SIG-M5 treated with dmso at 0.1 percent for 504 hours (cell line): Measurements from ENCODE around the gene CALD1.
"Not testable (repeated sequence)": the region's sequence is repeated elsewhere in the genome, so short reads cannot be mapped to it uniquely, and the experiment has no call there.

Experiments
- DNase-seq: peaks from one replicate; lab custom pipeline; 2025; ENCODE audit not compliant: unreplicated experiment; lab: John Stamatoyannopoulos, UW

The CALD1 gene

DNA sequence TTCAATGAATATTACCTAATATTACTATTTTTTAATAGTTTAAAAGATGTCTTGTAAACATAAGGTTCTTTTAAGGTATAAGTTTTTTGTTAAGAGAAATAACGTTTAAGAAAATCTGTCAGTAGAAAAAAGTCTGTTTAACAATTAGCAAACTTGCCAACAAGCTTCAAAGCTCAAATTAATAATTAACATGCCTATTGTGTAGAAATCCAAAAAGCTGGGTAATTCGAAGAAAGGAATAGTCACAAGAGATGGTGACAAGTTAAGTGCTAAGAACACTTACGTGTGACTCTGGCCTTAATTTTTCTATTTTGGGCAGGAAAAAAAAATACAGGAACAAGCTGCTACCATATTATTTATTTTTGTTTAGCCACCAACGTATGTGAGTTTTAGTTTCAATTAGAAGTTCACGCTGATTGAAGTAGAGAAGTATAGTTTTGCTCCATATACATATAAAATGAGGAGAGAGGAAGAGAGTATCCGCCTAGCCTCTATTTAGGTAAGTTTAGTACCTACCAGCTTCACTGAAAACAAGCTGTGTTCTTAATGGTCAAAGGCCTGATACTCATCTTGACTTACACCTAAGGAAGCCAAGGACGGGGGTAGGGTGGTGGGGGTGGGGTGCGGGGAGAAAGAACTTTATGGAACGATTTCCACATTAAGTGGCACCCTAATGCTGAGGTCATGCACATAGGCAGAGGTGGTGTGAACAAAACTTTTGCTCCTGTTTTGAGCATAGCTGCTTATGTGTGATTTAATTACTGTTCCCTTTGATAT is 163.4 kb downstream of the CALD1 start:
- DNase-seq, result no peak

DNA sequence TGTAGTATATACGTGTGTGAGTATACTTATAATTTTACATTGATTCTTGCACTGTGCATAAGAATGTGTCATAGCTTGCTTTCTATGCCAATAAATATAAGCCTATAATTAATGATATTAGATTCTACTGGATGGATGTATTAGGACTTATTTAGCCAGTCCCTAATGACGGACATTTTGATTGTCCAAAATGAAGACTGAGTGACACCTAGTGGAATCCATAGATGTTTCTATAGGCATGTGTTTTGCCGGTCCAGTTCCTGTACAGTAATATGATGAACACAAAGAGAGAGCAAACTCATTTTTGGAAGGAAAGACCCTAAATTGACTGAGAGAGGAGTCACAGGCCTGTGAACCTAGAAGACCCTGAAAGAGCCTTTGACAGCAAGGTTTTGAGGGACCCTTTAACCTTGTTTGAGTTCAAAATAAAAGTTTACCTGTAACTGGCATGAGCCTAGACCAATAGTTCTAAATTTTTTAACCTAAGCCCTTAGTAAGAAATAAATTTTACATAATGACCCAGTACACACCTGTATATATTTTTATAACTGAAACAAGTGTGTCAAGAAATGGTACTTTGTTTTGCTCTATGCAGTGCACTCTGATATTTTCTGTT is 164.5 kb downstream of the CALD1 start:
- peak; percentile 33 for DNase-seq

DNA sequence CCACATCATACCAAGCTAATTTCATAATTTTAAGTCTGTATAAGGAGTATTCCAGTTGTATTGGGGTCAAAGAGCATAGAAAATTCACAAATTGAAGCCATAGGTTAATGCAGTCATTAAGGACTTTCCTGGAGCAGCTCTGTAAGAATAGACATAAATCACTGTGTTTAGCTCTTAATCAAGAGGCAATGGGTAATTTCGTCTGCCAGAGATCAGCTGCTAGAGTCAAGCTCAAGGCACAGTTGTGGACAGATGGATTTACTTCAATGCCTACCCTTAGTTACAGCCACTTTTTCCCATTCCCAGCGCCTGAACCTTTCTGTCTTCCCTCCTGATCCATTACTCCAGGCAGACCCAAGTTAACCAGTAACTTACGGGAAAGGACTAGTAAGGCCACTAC is 166.3 kb downstream of the CALD1 start:
- no peak for DNase-seq

DNA sequence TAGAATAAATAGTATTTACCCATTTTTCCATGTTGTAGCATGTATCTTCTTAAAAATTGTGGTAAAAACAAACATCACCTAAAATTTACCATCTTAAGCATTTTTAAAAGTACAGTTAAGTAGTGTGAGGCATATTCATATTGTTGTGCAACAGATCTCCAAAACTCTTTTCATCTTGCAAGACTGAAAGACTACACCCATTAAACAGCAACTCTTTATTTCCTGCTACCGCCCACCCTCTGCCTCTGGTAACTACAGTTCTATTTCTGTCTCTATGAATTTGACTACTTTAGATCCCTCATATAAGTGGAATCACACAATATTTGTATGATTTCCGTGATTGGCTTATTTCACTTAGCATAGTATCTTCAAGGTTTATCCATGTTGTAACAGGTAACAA is 166.8 kb downstream of the CALD1 start:
- no peak for DNase-seq

DNA sequence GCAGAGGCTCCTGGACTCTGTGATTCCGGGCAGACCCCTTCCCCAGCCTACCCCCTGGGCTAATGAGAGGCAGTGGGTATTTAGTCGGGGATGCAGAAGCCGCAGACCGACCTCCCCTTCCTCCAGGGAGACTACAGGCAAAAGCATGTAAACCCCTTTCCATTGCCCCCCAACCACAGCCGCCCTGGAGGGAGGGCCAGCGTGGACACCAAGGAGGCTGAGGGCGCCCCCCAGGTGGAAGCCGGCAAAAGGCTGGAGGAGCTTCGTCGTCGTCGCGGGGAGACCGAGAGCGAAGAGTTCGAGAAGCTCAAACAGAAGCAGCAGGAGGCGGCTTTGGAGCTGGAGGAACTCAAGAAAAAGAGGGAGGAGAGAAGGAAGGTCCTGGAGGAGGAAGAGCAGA is 167.9 kb downstream of the CALD1 start:
- DNase-seq, result no peak

DNA sequence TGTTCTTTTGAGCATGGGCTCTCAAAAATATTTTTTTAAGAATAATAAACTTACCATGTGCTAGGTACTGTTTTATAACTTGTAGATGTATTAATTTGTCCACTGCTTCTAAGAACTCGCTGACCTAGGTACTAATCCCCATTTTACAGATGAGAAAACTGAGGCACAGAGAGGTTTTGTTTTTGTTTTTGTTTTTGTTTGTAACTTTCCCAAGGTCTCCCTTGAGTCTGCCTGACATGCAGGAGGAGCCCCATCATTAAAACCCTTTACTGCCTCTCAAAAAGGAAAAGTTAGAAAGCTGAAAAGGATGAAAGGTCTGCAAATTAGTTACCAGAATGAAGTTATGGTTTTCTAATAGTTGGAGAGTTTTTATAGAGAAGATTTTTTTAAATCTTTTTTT is 168.4 kb downstream of the CALD1 start:
- no peak for DNase-seq

DNA sequence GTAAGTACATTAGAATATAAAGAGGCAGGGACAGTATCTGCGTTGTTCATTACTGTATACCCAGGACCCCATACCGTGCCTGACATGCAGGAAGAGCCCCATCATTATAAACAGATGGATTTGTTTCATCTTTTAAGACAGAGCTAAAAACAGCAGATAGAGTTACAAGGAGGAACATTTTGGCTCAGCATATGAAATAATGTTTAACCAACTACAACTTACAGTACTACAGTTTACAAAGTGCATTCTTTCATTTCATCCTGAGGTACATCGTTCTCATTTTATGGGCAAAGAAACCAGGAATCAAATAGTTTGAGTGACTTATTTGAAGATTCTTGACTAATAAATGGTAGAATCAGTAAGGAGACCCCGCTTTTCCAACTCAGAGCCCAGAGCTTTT is 168.8 kb downstream of the CALD1 start:
- DNase-seq, result no peak

DNA sequence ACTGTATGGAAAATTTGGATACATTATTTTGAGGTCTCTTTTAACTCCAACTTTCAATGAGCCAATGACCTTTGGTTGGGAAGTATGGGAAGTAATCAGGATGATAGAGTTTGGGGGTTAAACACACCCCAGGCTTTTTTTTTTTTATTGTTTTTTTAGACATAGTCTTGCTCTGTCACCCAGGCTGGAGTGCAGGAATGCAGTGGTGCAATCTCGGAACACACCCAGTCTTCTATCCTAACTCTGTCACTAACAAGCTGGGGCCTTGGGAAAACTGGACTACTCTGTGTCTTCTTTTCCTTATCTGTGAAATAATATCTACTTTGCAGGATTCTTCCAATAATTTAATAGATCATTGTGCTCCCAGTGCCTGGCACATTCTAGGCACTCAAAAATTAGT is 169.3 kb downstream of the CALD1 start:
- DNase-seq, result no peak

DNA sequence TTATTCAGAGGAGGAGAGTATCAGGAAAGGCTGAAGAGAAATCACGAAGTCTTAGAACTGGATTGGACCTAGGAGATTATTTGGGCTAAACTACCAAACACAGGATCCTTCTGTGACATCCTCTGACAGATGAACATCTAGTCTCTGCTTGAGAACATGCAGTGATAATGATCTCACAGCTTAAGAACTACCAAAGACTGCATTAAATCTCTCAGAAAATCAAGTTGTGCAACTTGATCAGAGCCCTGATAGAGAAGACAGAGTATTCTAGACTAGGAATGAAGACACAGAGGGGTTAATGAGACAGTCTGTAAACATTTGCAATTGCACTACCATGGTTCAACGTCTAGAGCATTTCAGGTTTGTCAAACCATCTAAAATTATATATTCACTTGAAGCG is 169.7 kb downstream of the CALD1 start:
- no peak for DNase-seq

DNA sequence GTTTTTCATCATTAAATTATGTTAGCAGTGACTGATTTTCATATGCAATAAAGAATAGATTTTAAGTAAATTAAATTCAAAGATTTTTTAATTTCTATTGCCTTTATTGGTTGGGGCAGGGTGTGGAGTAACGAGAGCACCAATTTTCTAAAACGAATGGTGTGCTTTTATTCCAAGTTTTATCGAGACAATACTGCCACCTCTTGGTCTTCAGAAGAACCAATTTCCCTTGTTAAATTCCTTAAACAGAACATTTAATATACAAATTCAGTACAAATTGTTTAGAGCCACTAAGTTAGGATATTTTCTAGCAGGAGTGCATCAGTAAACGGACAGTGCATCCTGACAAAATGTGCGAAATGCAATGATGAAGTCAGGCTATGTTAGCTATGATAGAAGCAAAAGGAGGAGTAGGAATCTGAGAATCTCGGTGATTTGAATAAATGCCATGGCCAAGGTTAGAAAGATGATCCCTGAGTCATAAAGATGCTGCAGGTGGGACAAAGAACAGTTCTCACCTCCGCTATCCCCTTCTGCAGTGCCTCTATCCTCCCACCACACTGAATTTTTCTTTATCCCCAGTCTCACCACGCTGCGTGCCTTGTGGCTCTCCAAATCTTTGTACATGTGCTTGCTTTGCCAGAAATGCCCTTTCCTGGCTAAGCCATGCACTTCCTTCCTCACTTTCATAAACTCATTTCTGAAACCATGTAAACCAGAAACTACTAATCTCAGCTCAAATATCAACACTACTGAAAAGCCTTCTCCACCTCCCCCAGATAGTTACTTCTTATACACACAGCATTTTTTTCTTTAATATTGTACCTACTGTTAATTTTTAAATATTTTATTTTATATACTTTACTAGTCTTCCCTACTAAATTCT is 175.0 kb downstream of the CALD1 start:
- DNase-seq, result peak; percentile 9

DNA sequence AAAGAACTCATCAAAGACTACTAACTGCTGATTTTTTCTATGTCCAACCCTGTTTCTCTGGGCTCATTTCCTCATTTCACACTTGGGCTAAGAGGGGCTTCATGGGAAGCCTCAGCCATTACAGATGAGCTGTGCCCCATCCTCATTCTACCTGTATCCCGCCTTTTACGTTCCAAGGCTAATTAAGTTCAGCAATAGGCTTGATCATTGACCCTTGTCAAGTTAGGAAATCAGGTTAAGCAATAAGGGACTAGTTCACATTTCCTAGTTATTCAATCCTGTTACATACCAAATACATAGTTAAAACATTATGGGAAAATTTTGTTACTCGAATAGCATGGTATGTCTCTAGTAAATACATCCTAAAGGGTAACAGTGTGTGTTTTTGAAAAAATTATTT is 177.6 kb downstream of the CALD1 start:
- no peak for DNase-seq

DNA sequence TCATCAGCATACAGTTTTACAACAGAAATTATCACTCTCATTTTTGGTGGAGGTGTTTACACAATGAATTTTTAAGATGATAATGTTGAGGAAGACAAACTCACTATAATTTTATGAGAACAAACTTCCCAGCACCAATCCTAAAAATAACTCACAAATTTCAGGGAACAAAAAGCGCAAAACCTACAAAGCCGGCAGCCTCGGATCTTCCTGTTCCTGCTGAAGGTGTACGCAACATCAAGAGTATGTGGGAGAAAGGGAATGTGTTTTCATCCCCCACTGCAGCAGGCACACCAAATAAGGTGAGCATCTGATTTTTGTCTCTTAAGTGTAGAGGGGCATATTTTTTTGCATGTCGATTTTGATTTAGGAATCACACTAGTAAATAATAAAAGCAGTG is 180.4 kb downstream of the CALD1 start:
- no peak for DNase-seq

DNA sequence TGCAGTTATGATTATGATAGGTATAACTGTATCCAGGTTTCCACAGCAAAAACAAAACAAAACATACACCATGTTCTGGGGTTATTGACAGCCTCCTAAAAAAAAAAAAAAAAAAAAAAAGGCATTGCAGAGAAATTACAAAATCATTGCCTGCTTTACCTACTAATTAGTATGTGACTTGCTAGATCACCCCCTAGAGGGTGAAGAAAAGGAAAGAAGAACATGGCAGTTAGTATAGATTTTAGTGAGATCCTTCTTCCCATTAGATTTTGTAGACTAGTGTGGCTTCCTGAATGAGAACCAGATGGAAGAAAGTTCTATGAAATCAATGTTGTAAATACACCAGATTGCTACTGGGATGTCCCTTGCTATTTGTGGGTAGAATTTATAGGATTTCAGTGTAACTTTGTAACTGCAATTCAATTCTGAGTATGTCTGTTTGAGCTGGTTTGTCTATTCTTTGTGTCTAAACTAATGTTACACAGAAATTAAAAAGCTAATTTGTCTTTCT is 182.9 kb downstream of the CALD1 start:
- no peak for DNase-seq

DNA sequence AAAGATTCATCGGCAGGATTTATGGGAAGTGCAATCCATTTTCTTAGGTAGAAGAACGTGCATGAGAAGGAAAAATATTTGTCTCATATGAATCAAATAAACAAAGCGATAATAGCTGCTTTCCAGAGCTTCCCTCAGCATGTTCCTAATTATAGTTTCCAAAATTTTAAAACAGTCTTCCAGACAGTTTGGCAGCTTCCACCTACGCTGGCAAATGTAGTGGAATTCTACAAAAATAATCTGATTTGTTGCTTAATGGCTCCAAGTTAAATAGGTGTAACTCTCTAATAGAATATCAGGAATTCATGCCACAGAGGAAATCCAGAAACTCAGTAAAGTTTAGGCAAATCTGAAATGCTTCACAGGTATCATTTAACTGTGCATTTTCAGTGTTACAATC is 183.6 kb downstream of the CALD1 start:
- DNase-seq, result no peak

DNA sequence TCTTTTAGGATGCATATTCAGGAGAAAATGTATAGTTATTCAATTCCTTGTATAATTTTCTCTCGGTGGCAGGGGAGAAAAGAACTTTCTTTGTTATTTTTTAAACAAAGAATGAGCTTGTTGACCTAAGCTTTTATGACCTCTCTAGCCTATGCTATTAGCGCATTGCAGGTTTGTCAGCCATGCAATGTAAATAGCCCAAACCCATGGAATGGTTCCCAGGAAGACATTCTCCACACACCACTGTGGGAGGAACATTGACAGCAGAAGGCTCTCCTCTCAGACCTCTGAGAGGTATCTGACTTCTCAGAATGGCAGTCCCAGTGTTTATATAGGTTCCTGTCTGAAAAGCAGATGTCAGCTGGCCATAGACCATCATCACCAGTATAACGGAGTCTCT is 187.3 kb downstream of the CALD1 start:
- DNase-seq, result no peak

DNA sequence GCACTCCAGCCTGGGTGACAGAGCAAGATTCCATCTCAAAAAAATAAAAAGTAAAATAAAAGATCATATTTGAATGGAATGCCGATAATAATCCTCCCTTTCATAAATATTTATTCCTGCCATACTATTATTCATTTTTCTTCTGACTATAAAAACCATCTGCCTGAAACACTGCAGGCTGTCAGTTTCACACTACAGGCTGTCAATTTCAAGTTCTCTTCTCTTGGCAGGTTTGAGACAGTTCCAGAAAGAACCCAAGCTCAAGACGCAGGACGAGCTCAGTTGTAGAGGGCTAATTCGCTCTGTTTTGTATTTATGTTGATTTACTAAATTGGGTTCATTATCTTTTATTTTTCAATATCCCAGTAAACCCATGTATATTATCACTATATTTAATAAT is 188.7 kb downstream of the CALD1 start:
- no peak for DNase-seq

DNA sequence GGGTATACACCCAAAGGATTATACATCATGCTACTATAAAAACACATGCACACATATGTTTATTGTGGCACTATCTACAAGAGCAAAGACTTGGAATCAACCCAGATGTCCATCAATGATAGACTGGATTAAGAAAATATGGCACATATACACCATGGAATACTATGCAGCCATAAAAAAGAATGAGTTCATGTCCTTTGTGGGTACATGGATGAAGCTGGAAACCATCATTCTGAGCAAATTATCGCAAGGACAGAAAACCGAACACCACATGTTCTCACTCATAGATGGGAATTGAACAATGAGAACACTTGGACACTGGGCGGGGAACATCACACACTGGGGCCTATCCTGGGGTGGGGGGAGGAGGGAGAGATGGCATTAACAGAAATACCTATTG is 202.2 kb downstream of the CALD1 start:
- not testable (repeated sequence) for DNase-seq

DNA sequence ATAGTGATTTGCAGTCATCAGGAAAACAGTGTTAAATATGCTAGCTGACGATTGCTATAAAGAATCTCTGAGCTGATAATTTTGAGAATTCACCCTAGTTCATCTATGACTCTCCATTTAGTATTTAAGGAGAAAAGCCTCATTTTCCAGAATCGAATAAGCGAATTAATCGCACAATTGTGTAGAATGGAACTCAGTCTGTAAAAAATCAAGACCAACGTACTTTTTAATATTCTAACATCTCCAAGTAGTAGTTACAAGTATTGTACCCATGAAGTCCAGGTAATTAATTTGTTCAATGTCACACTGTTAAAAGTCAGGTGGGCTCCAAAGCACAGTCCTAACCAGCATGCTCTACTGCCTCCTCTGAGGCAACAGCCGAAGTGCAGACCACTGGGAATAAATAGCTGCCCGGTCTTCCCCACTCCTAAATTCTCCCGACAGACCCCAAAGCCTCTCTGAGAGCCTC is 206.5 kb downstream of the CALD1 start:
- no peak for DNase-seq

DNA sequence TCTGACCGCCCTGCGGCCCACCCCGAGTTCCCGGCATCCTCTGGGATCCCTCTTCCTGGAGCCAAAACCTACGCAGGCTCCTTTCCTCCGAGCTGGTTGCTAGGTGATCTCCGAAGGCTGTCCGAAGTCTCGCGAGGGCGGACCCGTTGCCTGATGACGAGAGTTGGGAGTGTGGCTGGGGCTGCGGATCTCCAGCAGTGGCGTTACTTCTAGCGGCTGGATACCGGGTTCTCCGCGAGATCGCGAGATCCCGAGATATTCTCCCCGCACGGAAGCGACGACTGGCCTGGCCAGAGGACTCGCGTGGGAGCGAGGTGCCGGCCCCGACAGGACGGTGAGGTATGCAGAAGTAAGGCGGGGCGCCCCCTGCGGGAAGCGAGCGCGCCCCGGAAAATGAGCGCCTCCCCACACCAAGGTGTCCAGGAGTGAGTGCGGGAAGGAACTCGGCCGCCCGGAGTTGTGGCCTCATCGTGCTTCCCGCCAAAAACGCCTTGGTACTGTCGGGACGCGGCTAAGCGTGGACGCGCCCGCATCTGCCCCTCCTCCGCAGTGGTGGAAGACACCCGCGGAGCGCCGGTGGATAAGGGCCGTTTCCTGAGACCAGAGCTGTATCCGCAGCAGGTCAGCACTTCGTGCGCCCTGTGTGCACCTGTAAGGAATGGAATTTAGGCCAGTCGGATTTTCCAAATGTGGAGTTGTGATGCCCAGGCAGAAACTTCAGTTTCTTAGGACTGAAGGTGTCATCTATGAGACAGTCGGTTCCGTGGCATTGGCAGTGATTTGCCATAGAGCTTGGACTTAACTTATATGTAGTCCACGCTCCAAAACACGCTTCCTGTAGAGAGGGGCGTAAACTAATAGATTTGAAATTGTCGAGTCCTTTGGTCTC is 207.2 kb downstream of the CALD1 start, which contains the start of gene AGBL3:
AGBL3 (plus strand) TSS at position 146 of the 889 bp plus-strand sequence. CDS start 1,426 bp downstream, outside the sequence.
- peak; percentile 80 for DNase-seq

DNA sequence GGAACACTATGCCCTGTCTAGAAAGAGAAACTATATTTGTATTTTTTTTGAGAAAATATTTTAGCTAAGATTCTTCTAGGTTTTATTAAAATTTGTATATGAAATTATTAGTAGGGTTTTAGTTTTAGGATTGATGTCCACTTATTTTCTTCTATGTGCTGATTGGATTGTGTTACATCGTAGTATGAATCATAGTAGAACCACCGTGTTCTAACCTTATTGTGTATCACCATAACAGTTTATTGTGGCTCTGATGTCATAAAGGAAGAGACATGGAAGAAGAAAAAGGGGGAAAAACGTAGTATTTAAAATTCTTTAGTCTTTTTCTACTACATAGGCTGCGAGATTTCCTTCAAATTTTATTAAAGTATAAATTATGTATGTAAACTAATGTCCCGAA is 208.7 kb downstream of the CALD1 start:
- no peak for DNase-seq
